Stomach (tissue), 9 donors: ENCODE results near the gene IKBIP. TPM values are rescaled to one million over a fixed set of nuclear protein-coding genes. Genes with fewer than 3 reads are reported as not detected.

ENCODE experiments used
- DNase-seq, 2 donors: peaks; one replicate each; pipeline versions ENCODE4 v3.0.0 to v3.0.0-alpha.2; 2013 to 2019
- H3K27ac ChIP-seq, 5 donors: fragments of 200-600 bp in 4 of 5; sonication (generic) in 4 of 5; one replicate each; pipeline ENCODE4 v1.5.1; 2013 to 2019; ENCODE audit warnings: mild to moderate bottlenecking in 1 of 5, moderate library complexity in 1 of 5
- H3K27me3 ChIP-seq, 3 donors: fragments of 200-600 bp; sonication (generic); one replicate each; pipeline ENCODE4 v1.5.1; 2017 to 2019; ENCODE audit warnings: mixed run types in 1 of 3
- H3K36me3 ChIP-seq, 4 donors: fragments of 200-600 bp; sonication (generic); 1 replicate in 3 of 4; 2 replicates in 1 of 4; pipeline ENCODE4 v1.5.1; 2016 to 2019
- H3K4me1 ChIP-seq, 4 donors: fragments of 200-600 bp; sonication (generic); one replicate each; pipeline ENCODE4 v1.5.1; 2016 to 2019
- H3K4me3 ChIP-seq, 4 donors: fragments of 200-600 bp; sonication (generic) in 3 of 4; one replicate each; pipeline ENCODE4 v1.5.1; 2016 to 2019; ENCODE audit warnings: mild to moderate bottlenecking in 1 of 4
- H3K9me3 ChIP-seq, 4 donors: fragments of 200-600 bp; sonication (generic); one replicate each; pipeline ENCODE4 v1.5.1; 2016 to 2019
- CTCF ChIP-seq, 7 experiments: fragments of 450-650 bp in 4 of 7; fragments of 200-600 bp in 3 of 7; sonication (generic) in 3 of 7; IDR thresholded peaks; one replicate each; pipeline ENCODE4 v1.5.1; 2016 to 2019; ENCODE audit warnings: antibody characterized with exemption in 7 of 7, control low read depth in 2 of 7, mild to moderate bottlenecking in 1 of 7
- EP300 ChIP-seq: sonication (generic); formaldehyde crosslinking; IDR thresholded peaks from one replicate; pipeline ENCODE4 v1.6.1; 2017; ENCODE audit warnings: antibody characterized with exemption
- POLR2A ChIP-seq, 4 donors: fragments of 450-650 bp; IDR thresholded peaks; one replicate each; pipeline ENCODE4 v1.6.1; 2016; ENCODE audit warnings: antibody characterized with exemption in 4 of 4, control low read depth in 2 of 4, mild to moderate bottlenecking in 1 of 4, moderate library complexity in 1 of 4
- POLR2AphosphoS5 ChIP-seq, 3 donors: sonication (generic); formaldehyde crosslinking; IDR thresholded peaks; one replicate each; pipeline ENCODE4 v1.6.1; 2016; ENCODE audit warnings: antibody characterized with exemption in 3 of 3
- WGBS, 5 donors: extraction: QIAGEN DNeasy Blood & Tissue Kit in 3 of 5; methylation state at CpG; one replicate each; pipeline versions ENCODE4 v1.1.5 to v1.1.7; 2013 to 2018; 5-methylcytosine and 5-hydroxymethylcytosine counted together
- intact Hi-C: fragments of 100-400 bp; cut with DNase I; formaldehyde crosslinking; loops from one replicate; pipeline ENCODE4 v1.15.1; 2023; ENCODE audit warnings: low total_unique reads
- polyA plus RNA-seq, 3 donors: library from polyadenylated mRNA; stranded (reverse); fragments of 200-250 nt; gene quantifications; one replicate each; pipeline ENCODE4 v1.2.3, GENCODE V29; 2013
- total RNA-seq, 5 donors: library from RNA; depleted of rRNA; stranded (reverse); fragments of >200 nt; gene quantifications; one replicate each; pipeline versions ENCODE4 v1.1.0 to v1.2.3, GENCODE V29; 2014 to 2016
- donor health status: healthy with polysubstance abuse.
- donor health status: Bipolar disorder and iron deficiency.
- donor health status: healthy.

The IKBIP gene
- total and polyA plus RNA-seq, 8 donors = under 0.01 to 14.5 (median 5.4) TPM

GRCh38 chr12:98684199-98684598, 39.6 kb upstream of the IKBIP start:
- TF ChIP-seq CTCF (IDR thresholded peaks at IDR 0.05) = no peak
- no peaks in the 10 kb centered on the region for H3K4me1 ChIP-seq
- H3K27me3 ChIP-seq = no peaks in the 10 kb centered on the region

DNA sequence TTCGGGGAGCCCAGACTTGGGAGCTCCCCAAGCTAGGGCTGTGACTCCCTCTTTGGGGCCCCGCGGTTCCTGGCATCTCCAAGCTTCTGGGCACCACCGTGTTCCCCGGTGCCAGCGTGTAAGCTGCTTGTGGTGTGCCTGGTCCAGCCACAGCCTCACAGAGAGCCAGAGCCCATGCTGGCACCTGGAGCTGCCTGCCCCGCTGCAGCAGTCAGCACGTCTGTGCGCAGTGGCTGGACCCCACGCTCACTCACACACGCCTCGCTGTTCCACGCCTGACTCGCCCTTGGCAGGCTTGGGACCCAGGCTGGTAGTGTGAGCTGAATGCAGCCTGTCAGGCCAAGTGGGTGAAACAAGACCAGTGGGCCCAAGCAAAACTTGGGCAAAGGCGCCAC, 35.0 kb upstream of the IKBIP start:
- DNase-seq = no peak
- Histone ChIP-seq H3K4me1 (no peaks in the 10 kb centered on the region), H3K9me3 (no peaks in the 10 kb centered on the region), H3K27ac (no peak overlapping the region), H3K36me3 (peaks cover 28 to 93% (median 91%) of the 10 kb centered on the region in 4 donors), H3K4me3 (no peak overlapping the region), H3K27me3 (no peaks in the 10 kb centered on the region)
- 91 to 97% (median 96%) methylated on average over 12 to 15 of the region's 15 CpGs for WGBS, 5 donors
- no peak for TF ChIP-seq POLR2AphosphoS5 (IDR thresholded peaks at IDR 0.05)
- no peak for TF ChIP-seq EP300
- TF ChIP-seq POLR2A (IDR thresholded peaks at IDR 0.05) = no peak
- TF ChIP-seq CTCF (IDR thresholded peaks at IDR 0.05) = no peak
- intact Hi-C loops = no loop called here

More at GRCh38 chr12:98684199-98684598, 39.6 kb upstream of the IKBIP start:
- Histone ChIP-seq H3K36me3 (peaks cover 21 to 100% (median 99%) of the 10 kb centered on the region in 4 donors), H3K4me3 (no peak overlapping the region), H3K9me3 (no peaks in the 10 kb centered on the region), H3K27ac (no peak overlapping the region)
- no peak for DNase-seq
- intact Hi-C loops = no loop called here
- WGBS, 5 donors = 92 to 98% (median 96%) methylated on average over 2 of the region's 2 CpGs

DNA sequence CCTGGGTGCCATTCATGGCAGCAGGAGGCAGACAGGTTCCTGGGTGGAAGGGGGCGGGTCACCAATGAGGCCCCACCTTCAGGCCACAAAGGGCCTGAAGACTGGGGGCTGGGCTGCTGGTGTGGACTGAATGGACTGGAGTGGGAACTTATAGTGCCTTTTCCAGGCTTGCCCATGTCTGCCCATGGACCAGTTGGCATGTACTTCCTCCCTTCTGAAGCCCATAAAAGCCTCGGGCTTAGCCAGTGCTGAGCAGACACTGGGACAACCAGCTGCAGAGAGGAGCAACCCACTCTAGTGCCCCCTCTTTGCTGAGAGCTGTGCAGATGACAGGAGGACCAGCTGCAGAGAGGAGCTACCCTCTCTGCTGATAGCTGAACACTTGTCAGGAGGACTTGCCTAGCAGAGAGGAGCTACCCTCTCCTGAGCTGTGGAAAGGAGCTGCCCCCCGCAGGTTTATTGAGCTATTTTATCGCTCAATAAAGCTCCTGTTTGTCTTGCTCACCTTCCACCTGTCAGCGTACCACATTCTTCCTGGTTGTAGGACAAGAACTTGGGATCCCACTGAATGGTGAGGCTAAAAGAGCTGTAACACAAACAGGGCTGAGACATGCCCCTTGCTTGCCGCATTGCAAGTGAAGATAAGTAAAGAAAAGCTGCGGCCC, 34.5 kb upstream of the IKBIP start:
- WGBS, 5 donors = 92 to 98% (median 95%) methylated on average over 5 to 7 of the region's 7 CpGs
- peaks cover 28 to 93% (median 88%) of the 10 kb centered on the region in 4 donors for H3K36me3 ChIP-seq
- H3K9me3 ChIP-seq = no peaks in the 10 kb centered on the region
- no peak for DNase-seq
- H3K4me1 ChIP-seq = no peaks in the 10 kb centered on the region
- H3K27ac ChIP-seq = no peak overlapping the region
- H3K27me3 ChIP-seq = no peaks in the 10 kb centered on the region
- TF ChIP-seq POLR2A (IDR thresholded peaks at IDR 0.05) (no peak), EP300 (no peak), CTCF (IDR thresholded peaks at IDR 0.05) (no peak), POLR2AphosphoS5 (IDR thresholded peaks at IDR 0.05) (no peak)
- H3K4me3 ChIP-seq = no peak overlapping the region
- intact Hi-C loops = no loop called here

GRCh38 chr12:98678236-98678945, 33.8 kb upstream of the IKBIP start:
- intact Hi-C loops = no loop called here

More at GRCh38 chr12:98678236-98678945, 33.8 kb upstream of the IKBIP start:
- no peak for DNase-seq
- Histone ChIP-seq H3K4me3 (no peak overlapping the region), H3K27ac (no peak overlapping the region), H3K4me1 (no peaks in the 10 kb centered on the region), H3K36me3 (peaks cover 24 to 93% (median 86%) of the 10 kb centered on the region in 4 donors), H3K9me3 (no peaks in the 10 kb centered on the region), H3K27me3 (no peaks in the 10 kb centered on the region)
- WGBS, 5 donors = 92 to 97% (median 95%) methylated on average over 5 to 15 of the region's 15 CpGs
- TF ChIP-seq CTCF (IDR thresholded peaks at IDR 0.05) (no peak), POLR2AphosphoS5 (IDR thresholded peaks at IDR 0.05) (no peak), POLR2A (IDR thresholded peaks at IDR 0.05) (no peak), EP300 (no peak)
